Esophagus squamous epithelium (tissue), 4 donors: ENCODE measurements around the gene KCTD11.

ENCODE experiments used
- CTCF ChIP-seq, 6 experiments: fragments of 450-650 bp in 4 of 6; fragments of 200-600 bp in 2 of 6; sonication (generic) in 2 of 6; IDR thresholded peaks; one replicate each; pipeline ENCODE4 v1.5.1; 2016 to 2019; ENCODE audit warnings: antibody characterized with exemption in 6 of 6, mild to moderate bottlenecking in 4 of 6, moderate library complexity in 4 of 6
- POLR2A ChIP-seq, 4 donors: fragments of 450-650 bp; IDR thresholded peaks; one replicate each; pipeline ENCODE4 v1.6.1; 2017; ENCODE audit warnings: antibody characterized with exemption in 4 of 4, mild to moderate bottlenecking in 4 of 4, moderate library complexity in 3 of 4

DNA sequence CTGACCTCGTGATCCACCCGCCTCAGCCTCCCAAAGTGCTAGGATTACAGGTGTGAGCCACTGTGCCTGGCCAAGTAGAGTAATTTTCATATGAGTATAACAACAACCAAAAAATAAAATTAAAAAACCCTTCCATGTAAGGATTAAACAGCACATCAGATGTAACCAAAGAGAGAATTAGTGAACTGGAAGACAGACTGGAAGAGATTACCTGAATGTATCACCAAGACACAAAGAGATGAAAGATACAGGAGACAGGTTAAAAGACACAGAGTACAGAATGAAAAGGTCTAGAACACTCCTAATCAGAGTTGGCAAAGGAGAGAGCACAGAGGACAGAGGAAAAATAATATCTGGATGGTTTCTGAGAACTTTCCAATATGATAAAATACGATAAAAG lies 27.2 kb downstream of the KCTD11 start:
- TF ChIP-seq CTCF (IDR thresholded peaks at IDR 0.05) (no peak), POLR2A (IDR thresholded peaks at IDR 0.05) (no peak)
